ENCODE data around the gene RIC8A.

The RIC8A gene

GRCh38 chr11:250740-251299, 43.3 kb downstream of the RIC8A start:
- DNase-seq, result peak; percentile 8

DNA sequence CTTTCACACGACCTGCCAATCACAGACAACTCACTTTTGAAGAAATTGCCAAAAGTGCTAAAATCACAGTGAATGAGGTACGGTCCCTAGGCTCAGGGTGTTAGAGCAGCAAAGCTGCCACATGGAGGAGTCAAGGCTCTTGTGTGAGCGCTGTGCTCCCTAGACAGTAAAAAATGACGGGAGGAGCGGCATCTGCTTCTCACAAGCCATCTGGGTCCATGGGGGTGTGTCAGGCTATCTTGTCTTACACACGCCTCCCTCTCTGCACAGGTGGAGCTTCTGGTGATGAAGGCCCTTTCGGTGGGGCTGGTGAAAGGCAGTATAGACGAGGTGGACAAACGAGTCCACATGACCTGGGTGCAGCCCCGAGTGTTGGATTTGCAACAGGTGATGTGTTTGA, 44.0 kb downstream of the RIC8A start:
- no peak for DNase-seq

DNA sequence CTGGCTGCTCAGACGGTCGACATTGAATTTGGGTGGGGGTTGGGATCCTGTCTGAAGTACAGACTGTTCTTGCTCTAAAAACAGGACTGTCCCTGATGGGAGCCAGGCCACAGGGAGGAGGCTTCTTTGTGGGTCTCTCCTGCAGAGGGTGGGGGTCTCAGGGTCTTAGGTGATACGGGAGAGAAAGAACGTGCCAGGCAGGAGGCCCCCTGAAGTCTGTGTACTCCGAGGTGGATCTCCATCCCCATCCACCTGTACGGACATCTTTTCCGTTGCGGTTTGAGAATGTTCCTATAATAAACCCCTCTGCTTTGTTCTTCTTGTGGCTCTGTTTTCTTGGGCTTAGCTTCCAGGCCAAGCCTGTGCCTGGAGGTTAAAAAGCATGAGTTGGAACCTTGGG, 45.2 kb downstream of the RIC8A start:
- no peak for DNase-seq

GRCh38 chr11:253160-253885, 45.8 kb downstream of the RIC8A start:
- DNase-seq, result no peak

DNA sequence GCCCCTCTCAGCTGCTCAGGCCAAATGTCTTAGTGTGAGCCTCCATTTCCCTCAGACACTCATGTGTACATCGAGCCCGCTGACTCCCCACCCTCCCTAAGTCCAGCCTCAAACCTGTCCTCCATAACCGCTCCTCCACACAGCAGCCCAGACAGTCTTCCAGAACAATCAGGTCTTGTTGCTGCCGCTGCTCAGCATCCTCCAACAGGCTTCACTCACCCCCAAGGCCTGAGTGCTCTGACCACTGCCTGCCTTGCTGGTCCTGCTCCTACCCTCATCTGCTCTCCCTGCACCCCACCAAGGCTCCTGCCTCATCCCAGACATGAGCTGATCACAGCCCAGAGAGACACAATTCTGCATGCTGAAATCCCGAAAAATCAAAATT, 46.4 kb downstream of the RIC8A start:
- no peak for DNase-seq

- DNase-seq, result no peak
Observed at GRCh38 chr11:255176-255575, 47.7 kb downstream of the RIC8A start.

- DNase-seq, result no peak
Observed at GRCh38 chr11:255816-256215, 48.3 kb downstream of the RIC8A start.

- DNase-seq, result no peak
Observed at GRCh38 chr11:256952-257737, 49.6 kb downstream of the RIC8A start.

- DNase-seq, result no peak
Observed at GRCh38 chr11:257766-258493, 50.4 kb downstream of the RIC8A start.

DNA sequence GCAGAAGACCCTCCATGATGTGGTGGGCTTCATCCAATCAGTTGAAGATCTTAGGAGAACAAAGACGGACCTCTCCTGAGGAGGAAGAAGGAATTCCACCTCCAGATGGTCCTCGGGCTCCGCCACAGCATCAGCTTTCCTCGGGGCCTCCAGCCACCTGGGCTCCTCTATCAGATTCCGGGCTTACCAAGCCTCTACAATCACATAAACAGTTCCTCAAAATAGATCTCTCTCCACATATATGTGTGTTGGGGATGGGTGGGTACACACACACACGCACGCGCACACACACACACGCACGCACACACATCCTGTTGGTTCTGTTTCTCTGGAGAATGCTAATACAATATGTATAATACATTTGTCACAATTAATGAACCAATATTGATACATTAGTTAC, 51.9 kb downstream of the RIC8A start:
- no peak for DNase-seq

DNA sequence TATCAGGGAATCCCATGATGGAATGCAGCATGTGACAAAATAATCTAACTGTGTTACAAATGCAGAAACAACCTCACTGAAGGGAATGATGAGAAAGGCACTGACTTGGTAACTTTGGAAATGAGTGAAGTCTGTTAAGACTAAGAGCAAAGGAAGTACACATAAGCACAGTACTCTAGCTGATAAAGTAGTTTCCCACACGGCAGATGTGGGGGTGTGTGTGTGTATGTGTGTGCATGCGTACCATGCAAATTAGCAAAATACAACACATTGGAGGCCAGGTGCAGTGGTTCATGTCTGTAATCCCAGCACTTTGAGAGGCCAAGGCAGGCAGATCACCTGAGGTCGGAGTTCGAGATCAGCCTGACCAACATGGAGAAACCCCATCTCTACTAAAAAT, 54.1 kb downstream of the RIC8A start:
- DNase-seq, result no peak
